ENCODE data around the gene PPM1B. TPM values are rescaled to one million over a fixed set of nuclear protein-coding genes. Genes with fewer than 3 reads are reported as not detected.

The PPM1B gene
- total and polyA plus RNA-seq, 2 of the 8 experiments (the other 6 are each of a cell fraction or from before 2014, with no cell fraction given) = 43.6 to 126 TPM

GRCh38 chr2:44130441-44130840 lies 38.2 kb upstream of the PPM1B start:
- H3K4me1 ChIP-seq (replicated peaks in 1 of 4; ENCODE audit: control insufficient read depth in 3 of 4, insufficient read depth in 4 of 4, low read length in 3 of 4) = peaks cover 0 to 11% (median 4%) of the 10 kb centered on the region in 4 experiments; a peak in 4 of 7 replicates
- no peaks in the 10 kb centered on the region for H3K79me1 ChIP-seq (ENCODE audit: low read depth, low read length)
- POLR2A ChIA-PET (ENCODE audit: partially characterized antibody) = interaction anchor here (0.6 kb wide), 1 partner anchor 26 kb away, joined by 3 read pairs; no protein-coding TSS in a partner anchor
- no peak overlapping the region for H2AK5ac ChIP-seq (ENCODE audit: low read depth, low read length)
- H3K27me3 ChIP-seq (replicated peaks in 1 of 4; ENCODE audit: control insufficient read depth in 3 of 4, extremely low read depth in 1 of 4, insufficient read depth in 3 of 4, low read length in 3 of 4) = no peaks in the 10 kb centered on the region
- H3K18ac ChIP-seq (ENCODE audit: extremely low read depth, low read length) = peak overlapping the region; percentile 35; the same call in 1 of the 2 replicates
- DNase-seq (ENCODE audit: low read depth in 1 of 2, low spot score in 2 of 2) (no peak), FAIRE-seq (no peak)
- H3K4me2 ChIP-seq (ENCODE audit: insufficient read depth in 1 of 2, low read depth in 2 of 2, low read length in 2 of 2) = no peak overlapping the region
- peak overlapping the region; percentile 45; the same call in 1 of the 2 replicates for H2BK5ac ChIP-seq (ENCODE audit: low read depth, low read length)
- no peaks in the 10 kb centered on the region for H4K20me1 ChIP-seq (replicated peaks in 1 of 2; ENCODE audit: control insufficient read depth in 1 of 2, insufficient read depth in 2 of 2, low read length in 2 of 2)
- no peak overlapping the region for H3K27ac ChIP-seq (ENCODE audit: low read depth, low read length)
- H3K4ac ChIP-seq (replicated peaks; ENCODE audit: insufficient read length, low read depth, low read length) = no peak overlapping the region
- H4K8ac ChIP-seq (ENCODE audit: extremely low read depth, insufficient read depth, low read length) = no peak overlapping the region
- no peak overlapping the region for H2AFZ ChIP-seq (ENCODE audit: low read length)
- no peak overlapping the region for H3K14ac ChIP-seq (ENCODE audit: insufficient read length)
- 70% methylated on average over 4 of the region's 4 CpGs; no CpG with 5 or more reads in 1 of the 2 experiments for WGBS, 2 experiments (ENCODE audit: extremely low coverage in 1 of 2, insufficient coverage in 1 of 2, insufficient read length in 1 of 2, insufficient replicate concordance in 2 of 2, low coverage in 1 of 2, low lambda C conversion rate in 2 of 2, missing lambda C conversion rate in 1 of 2)
- H3K4me3 ChIP-seq (ENCODE audit: extremely low read depth in 1 of 4, insufficient read depth in 2 of 4, low read depth in 3 of 4, low read length in 4 of 4) = no peak overlapping the region
- no peaks in the 10 kb centered on the region for H3K36me3 ChIP-seq (ENCODE audit: control insufficient read depth in 2 of 4, insufficient read depth in 4 of 4, low read length in 3 of 4)
- H4K5ac ChIP-seq (ENCODE audit: insufficient read length, low read depth, low read length) = no peak overlapping the region
- H3K56ac ChIP-seq (replicated peaks; ENCODE audit: insufficient read length, low read depth, low read length) = no peak overlapping the region
- H2BK120ac ChIP-seq (replicated peaks; ENCODE audit: low read depth, low read length) = peak overlapping the region; percentile 94
- H3K9ac ChIP-seq (replicated peaks in 1 of 4; ENCODE audit: extremely low read depth in 1 of 4, low read depth in 3 of 4, low read length in 3 of 4) = no peak overlapping the region
- H2BK15ac ChIP-seq (ENCODE audit: low read length) = no peak overlapping the region
- no peak overlapping the region for H2BK20ac ChIP-seq (ENCODE audit: low read length)
- no peak overlapping the region for H3K23ac ChIP-seq (ENCODE audit: insufficient read length)
- CTCF ChIA-PET (ENCODE audit: partially characterized antibody) = interaction anchor here (1.2 kb wide), 1 partner anchor 42 kb away, joined by 3 read pairs; no protein-coding TSS in a partner anchor
- H2BK12ac ChIP-seq (ENCODE audit: low read depth, low read length) = no peak overlapping the region
- TF ChIP-seq CTBP2 (IDR thresholded peaks at IDR 0.05; ENCODE audit: borderline replicate concordance, insufficient read depth, insufficient read length, low read length) (no peak), TCF12 (IDR thresholded peaks at IDR 0.05; ENCODE audit: low read depth, low read length) (no peak), POLR2AphosphoS5 (IDR thresholded peaks at IDR 0.05; ENCODE audit: low read depth, low read length) (no peak), TAF1 (IDR thresholded peaks at IDR 0.05; ENCODE audit: low read depth, low read length) (no peak), BCL11A (IDR thresholded peaks at IDR 0.05; ENCODE audit: low read depth in 2 of 2, low read length in 2 of 2) (no peak)
- H3K79me2 ChIP-seq (ENCODE audit: control insufficient read depth in 1 of 2, insufficient read depth in 2 of 2, low read length in 2 of 2) = no peaks in the 10 kb centered on the region
- peak overlapping the region; percentile 75 for H4K91ac ChIP-seq (replicated peaks; ENCODE audit: insufficient read length, low read length)
- H3K23me2 ChIP-seq (ENCODE audit: low read depth, low read length) = no peaks in the 10 kb centered on the region
- H3K9me3 ChIP-seq (ENCODE audit: insufficient read depth in 2 of 2, low read depth in 1 of 2, low read length in 1 of 2) = peaks cover 7 to 11% of the 10 kb centered on the region in 2 experiments; a peak in 2 of 4 replicates
